SH-SY5Y (cell line): ENCODE measurements around the gene ARHGAP24.

ENCODE experiments used
- GATA2 ChIP-seq: IDR thresholded peaks from 2 replicates; pipeline ENCODE4 v1.6.1; 2011; ENCODE audit warnings: mild to moderate bottlenecking, low read depth, low read length
- GATA3 ChIP-seq: IDR thresholded peaks from 2 replicates; pipeline ENCODE4 v1.6.1; 2011; ENCODE audit warnings: low read depth, mild to moderate bottlenecking, low read length, moderate library complexity

- TF ChIP-seq GATA2 (no peak), GATA3 (no peak)
These were observed 538.7 kb downstream of the ARHGAP24 start for GRCh38 chr4:86013621-86014020.
